Vagina (tissue), 2 donors: ENCODE data around the gene MAP3K7. TPM values are rescaled to one million over a fixed set of nuclear protein-coding genes. Genes with fewer than 3 reads are reported as not detected.

Experiments
- DNase-seq, 2 donors: peaks; one replicate each; pipeline ENCODE4 v3.0.0-alpha.2; 2017; ENCODE audit errors: extremely low spot score in 2 of 2
- H3K27ac ChIP-seq: fragments of 200-600 bp; sonication (generic); one replicate; pipeline ENCODE4 v1.5.1; 2019
- H3K27me3 ChIP-seq: fragments of 200-600 bp; sonication (generic); one replicate; pipeline ENCODE4 v1.5.1; 2019
- H3K36me3 ChIP-seq, 2 donors: fragments of 200-600 bp; sonication (generic); one replicate each; pipeline ENCODE4 v1.5.1; 2017 to 2019
- H3K4me1 ChIP-seq: fragments of 200-600 bp; sonication (generic); one replicate; pipeline ENCODE4 v1.5.1; 2019
- H3K4me3 ChIP-seq, 2 donors: fragments of 200-600 bp; sonication (generic); 1 replicate in 1 of 2; 2 replicates in 1 of 2; pipeline ENCODE4 v1.5.1; 2016 to 2019
- H3K9me3 ChIP-seq: fragments of 200-600 bp; sonication (generic); one replicate; pipeline ENCODE4 v1.5.1; 2019
- POLR2A ChIP-seq, 2 donors: fragments of 450-650 bp; IDR thresholded peaks; one replicate each; pipeline ENCODE4 v1.6.1; 2017; ENCODE audit warnings: antibody characterized with exemption in 2 of 2, mild to moderate bottlenecking in 2 of 2, moderate library complexity in 2 of 2
- POLR2AphosphoS5 ChIP-seq, 2 donors: sonication (generic); formaldehyde crosslinking; IDR thresholded peaks; one replicate each; pipeline ENCODE4 v1.9.0; 2017; ENCODE audit warnings: antibody characterized with exemption in 2 of 2, mild to moderate bottlenecking in 2 of 2, low read depth in 1 of 2; ENCODE audit not compliant: insufficient read depth in 1 of 2
- intact Hi-C: fragments of 100-400 bp; cut with DNase I; formaldehyde crosslinking; loops from one replicate; pipeline ENCODE4 v1.15.1; 2023
- total RNA-seq: library from RNA; depleted of rRNA; stranded (reverse); fragments of >200 nt; gene quantifications from one replicate; pipeline ENCODE4 v1.2.3, GENCODE V29; 2016
- TF ChIP-seq, protein P1 (sequence below), 3 experiments: fragments of 450-650 bp in 2 of 3; fragments of 200-600 bp in 1 of 3; sonication (generic) in 1 of 3; IDR thresholded peaks; one replicate each; pipeline ENCODE4 v1.5.1; 2017 to 2019; ENCODE audit warnings: antibody characterized with exemption in 3 of 3, mild to moderate bottlenecking in 2 of 3, moderate library complexity in 2 of 3

MAP3K7 gene
- total RNA-seq, 1 donor from 2014 or later = 27.0 TPM

- no peaks in the 10 kb centered on the region for H3K36me3 ChIP-seq
- H3K9me3 ChIP-seq = no peaks in the 10 kb centered on the region
- DNase-seq = no peak
- H3K4me1 ChIP-seq = no peaks in the 10 kb centered on the region
- no peaks in the 10 kb centered on the region for H3K27me3 ChIP-seq
- H3K27ac ChIP-seq = no peak overlapping the region
- intact Hi-C loops = no loop called here
- TF ChIP-seq POLR2AphosphoS5 (IDR thresholded peaks at IDR 0.05; ENCODE audit: insufficient read depth in 1 of 2, low read depth in 1 of 2) (no peak), POLR2A (IDR thresholded peaks at IDR 0.05) (no peak)
- TF ChIP-seq, protein P1, sequence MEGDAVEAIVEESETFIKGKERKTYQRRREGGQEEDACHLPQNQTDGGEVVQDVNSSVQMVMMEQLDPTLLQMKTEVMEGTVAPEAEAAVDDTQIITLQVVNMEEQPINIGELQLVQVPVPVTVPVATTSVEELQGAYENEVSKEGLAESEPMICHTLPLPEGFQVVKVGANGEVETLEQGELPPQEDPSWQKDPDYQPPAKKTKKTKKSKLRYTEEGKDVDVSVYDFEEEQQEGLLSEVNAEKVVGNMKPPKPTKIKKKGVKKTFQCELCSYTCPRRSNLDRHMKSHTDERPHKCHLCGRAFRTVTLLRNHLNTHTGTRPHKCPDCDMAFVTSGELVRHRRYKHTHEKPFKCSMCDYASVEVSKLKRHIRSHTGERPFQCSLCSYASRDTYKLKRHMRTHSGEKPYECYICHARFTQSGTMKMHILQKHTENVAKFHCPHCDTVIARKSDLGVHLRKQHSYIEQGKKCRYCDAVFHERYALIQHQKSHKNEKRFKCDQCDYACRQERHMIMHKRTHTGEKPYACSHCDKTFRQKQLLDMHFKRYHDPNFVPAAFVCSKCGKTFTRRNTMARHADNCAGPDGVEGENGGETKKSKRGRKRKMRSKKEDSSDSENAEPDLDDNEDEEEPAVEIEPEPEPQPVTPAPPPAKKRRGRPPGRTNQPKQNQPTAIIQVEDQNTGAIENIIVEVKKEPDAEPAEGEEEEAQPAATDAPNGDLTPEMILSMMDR (IDR thresholded peaks at IDR 0.05) = no peak
- H3K4me3 ChIP-seq = no peak overlapping the region
These were observed 92.6 kb downstream of the MAP3K7 start for GRCh38 chr6:90494067-90494780.

DNA sequence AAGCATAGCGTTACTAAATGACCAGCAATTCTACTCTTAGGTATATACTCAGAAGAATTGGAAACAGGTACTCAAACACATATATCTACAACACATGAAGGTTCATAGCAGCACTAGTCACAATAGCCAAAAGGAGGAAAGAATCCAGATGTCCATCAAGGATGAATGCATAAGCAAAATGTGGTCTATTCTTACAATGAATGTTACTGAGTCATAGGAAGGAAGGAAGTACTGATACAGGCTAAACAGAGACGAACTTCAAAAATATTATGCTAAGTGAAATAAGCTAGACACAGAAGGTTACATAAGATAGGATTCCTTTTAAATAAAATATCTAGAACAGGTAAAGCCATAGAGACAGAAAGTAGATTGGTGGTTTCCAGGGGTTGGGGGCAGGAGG lies 93.5 kb downstream of the MAP3K7 start:
- Histone ChIP-seq H3K4me1 (no peaks in the 10 kb centered on the region), H3K27ac (no peak overlapping the region), H3K4me3 (no peak overlapping the region), H3K9me3 (no peaks in the 10 kb centered on the region), H3K27me3 (no peaks in the 10 kb centered on the region), H3K36me3 (no peaks in the 10 kb centered on the region)
- TF ChIP-seq POLR2A (IDR thresholded peaks at IDR 0.05) = no peak
- TF ChIP-seq POLR2AphosphoS5 (IDR thresholded peaks at IDR 0.05; ENCODE audit: insufficient read depth in 1 of 2, low read depth in 1 of 2) = no peak
- TF ChIP-seq, protein P1 (IDR thresholded peaks at IDR 0.05) = no peak
- no peak for DNase-seq
- intact Hi-C loops = no loop called here

DNA sequence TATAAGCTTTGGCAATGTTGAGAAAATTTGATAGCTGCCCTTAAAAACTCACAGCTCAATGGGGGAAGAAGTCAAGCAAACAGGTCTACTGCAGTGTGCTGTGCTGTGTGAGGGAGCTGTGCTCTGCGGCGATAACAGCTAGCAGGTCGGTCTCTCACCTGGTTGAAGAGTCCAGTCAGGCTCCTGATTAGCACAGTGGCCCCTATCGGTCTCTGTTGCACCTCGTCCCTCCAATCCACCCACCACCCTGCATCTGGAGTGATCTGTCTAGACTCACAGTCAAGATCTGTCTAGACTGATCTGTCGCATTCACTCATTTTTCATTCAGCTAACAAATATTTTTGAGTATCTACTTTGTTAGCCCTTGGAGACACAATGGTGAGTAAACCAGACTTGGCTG lies 94.1 kb downstream of the MAP3K7 start:
- Histone ChIP-seq H3K9me3 (no peaks in the 10 kb centered on the region), H3K4me3 (no peak overlapping the region), H3K4me1 (no peaks in the 10 kb centered on the region), H3K36me3 (no peaks in the 10 kb centered on the region), H3K27me3 (no peaks in the 10 kb centered on the region), H3K27ac (no peak overlapping the region)
- TF ChIP-seq POLR2A (IDR thresholded peaks at IDR 0.05) = no peak
- TF ChIP-seq POLR2AphosphoS5 (IDR thresholded peaks at IDR 0.05; ENCODE audit: insufficient read depth in 1 of 2, low read depth in 1 of 2) = no peak
- TF ChIP-seq, protein P1 (IDR thresholded peaks at IDR 0.05) = no peak
- intact Hi-C loops = no loop called here
- no peak for DNase-seq

DNA sequence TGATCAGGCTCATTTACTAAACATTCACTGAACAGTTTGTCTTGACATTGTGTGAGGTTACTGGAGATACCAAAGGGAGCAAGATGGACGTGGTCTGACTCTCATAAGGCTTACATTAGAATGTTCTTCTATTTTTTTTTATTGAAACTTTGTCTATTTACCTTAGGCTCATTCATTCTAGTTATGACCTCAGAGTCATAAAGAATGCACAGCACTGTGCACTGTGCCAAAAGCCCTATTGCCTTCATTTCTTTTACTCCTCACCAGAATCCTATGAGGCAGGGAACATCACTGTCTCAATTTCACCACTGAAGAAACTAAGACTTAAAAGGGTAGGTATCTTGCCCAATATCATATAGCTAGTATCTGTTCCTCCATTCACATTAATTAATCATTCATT lies 94.5 kb downstream of the MAP3K7 start:
- no peak overlapping the region for H3K27ac ChIP-seq
- no peaks in the 10 kb centered on the region for H3K36me3 ChIP-seq
- no peak overlapping the region for H3K4me3 ChIP-seq
- no peaks in the 10 kb centered on the region for H3K4me1 ChIP-seq
- no peaks in the 10 kb centered on the region for H3K27me3 ChIP-seq
- DNase-seq = no peak
- TF ChIP-seq, protein P1 (IDR thresholded peaks at IDR 0.05) = no peak
- TF ChIP-seq POLR2AphosphoS5 (IDR thresholded peaks at IDR 0.05; ENCODE audit: insufficient read depth in 1 of 2, low read depth in 1 of 2) (no peak), POLR2A (IDR thresholded peaks at IDR 0.05) (no peak)
- intact Hi-C loops = no loop called here
- no peaks in the 10 kb centered on the region for H3K9me3 ChIP-seq

DNA sequence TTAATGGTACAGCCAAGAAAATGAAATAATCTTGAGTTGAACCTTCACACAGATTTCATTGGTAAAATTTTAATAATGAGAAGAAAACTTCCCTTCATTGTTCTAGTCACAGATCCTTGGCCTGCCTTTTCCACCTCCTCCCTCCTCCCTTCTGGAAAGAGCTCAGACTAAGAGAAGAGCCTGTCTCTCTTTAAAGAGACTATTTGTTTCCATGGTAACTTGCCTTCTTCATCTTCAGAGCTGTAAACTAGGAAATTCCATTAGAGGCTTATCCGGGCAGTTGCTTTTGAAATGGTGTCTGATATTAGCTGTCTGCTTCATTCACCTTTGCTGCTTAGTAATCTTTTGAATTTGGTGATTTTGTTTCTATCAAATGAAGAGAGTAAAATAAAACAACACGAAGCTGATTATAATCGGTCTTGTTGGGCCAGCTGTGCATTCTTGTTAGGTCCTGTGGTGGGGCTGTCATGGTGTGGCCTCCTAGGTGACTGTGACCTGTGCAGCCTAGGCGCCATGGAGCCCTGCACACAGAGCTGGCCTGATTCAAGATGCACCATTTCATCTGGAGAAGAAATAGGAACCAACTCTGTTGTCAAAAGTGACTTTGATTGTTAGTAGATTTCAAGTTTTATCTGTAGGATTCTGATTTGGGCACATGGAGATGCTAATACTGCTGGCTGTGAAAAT lies 96.7 kb downstream of the MAP3K7 start:
- Histone ChIP-seq H3K4me1 (no peaks in the 10 kb centered on the region), H3K4me3 (no peak overlapping the region), H3K9me3 (no peaks in the 10 kb centered on the region), H3K27me3 (no peaks in the 10 kb centered on the region), H3K27ac (no peak overlapping the region), H3K36me3 (no peaks in the 10 kb centered on the region)
- TF ChIP-seq, protein P1 (IDR thresholded peaks at IDR 0.05) = no peak
- no peak for TF ChIP-seq POLR2AphosphoS5 (IDR thresholded peaks at IDR 0.05; ENCODE audit: insufficient read depth in 1 of 2, low read depth in 1 of 2)
- TF ChIP-seq POLR2A (IDR thresholded peaks at IDR 0.05) = no peak
- intact Hi-C loops = no loop called here
- no peak for DNase-seq
